ENCODE data around the gene LIN37. TPM values are rescaled to one million over a fixed set of nuclear protein-coding genes. Genes with fewer than 3 reads are reported as not detected.

Gene LIN37
- total and polyA plus RNA-seq, 2 of the 13 experiments (the other 11 are each of a cell fraction or from before 2014, with no cell fraction given): 6.3 to 8.7 TPM

GRCh38 chr19:35757749-35758608 lies 9.6 kb downstream of the LIN37 start, which contains the start of gene PROSER3 (continued):
- no peak for TF ChIP-seq ZNF503 (CRISPR knock-in tag; IDR thresholded peaks at IDR 0.05)
- no peak for TF ChIP-seq KDM1A (CRISPR knock-in tag; IDR thresholded peaks at IDR 0.05)
- no peak for TF ChIP-seq ZNF710 (CRISPR knock-in tag; IDR thresholded peaks at IDR 0.05; ENCODE audit: borderline replicate concordance)
- no peak for TF ChIP-seq CERS6 (CRISPR knock-in tag; IDR thresholded peaks at IDR 0.05)
- no peak; the same call in 1 of the 2 replicates for TF ChIP-seq SMYD3 (CRISPR knock-in tag; IDR thresholded peaks at IDR 0.05)
- TF ChIP-seq CBX2 (IDR thresholded peaks at IDR 0.05; ENCODE audit: low read depth, low read length): no peak
- no peak for TF ChIP-seq CBX2 (CRISPR knock-in tag; IDR thresholded peaks at IDR 0.05; ENCODE audit: low read depth)
- TF ChIP-seq E2F2 (CRISPR knock-in tag; IDR thresholded peaks at IDR 0.05; ENCODE audit: borderline replicate concordance): peak; percentile 89; the same call in 1 of the 2 replicates
- no peak for TF ChIP-seq ZNF432 (CRISPR knock-in tag; IDR thresholded peaks at IDR 0.05; ENCODE audit: borderline replicate concordance)
- no peak for TF ChIP-seq ATF7-NPFF (CRISPR knock-in tag; IDR thresholded peaks at IDR 0.05; ENCODE audit: low read depth)
- no peak for TF ChIP-seq POGK (CRISPR knock-in tag; conservative IDR thresholded peaks at IDR 0.05)
- TF ChIP-seq RARA (CRISPR knock-in tag; IDR thresholded peaks at IDR 0.05): no peak
- 0 out of 2 replicates have a peak, but pooled peaks have one; percentile 37 for TF ChIP-seq ZSCAN9 (CRISPR knock-in tag; IDR thresholded peaks at IDR 0.05; ENCODE audit: borderline replicate concordance)
- no peak for TF ChIP-seq HOXA9 (CRISPR knock-in tag; IDR thresholded peaks at IDR 0.05; ENCODE audit: borderline replicate concordance)
- no peak; the same call in 1 of the 2 replicates for TF ChIP-seq ATF2 (CRISPR knock-in tag; IDR thresholded peaks at IDR 0.05)
- TF ChIP-seq ARID2 (CRISPR knock-in tag; IDR thresholded peaks at IDR 0.05; ENCODE audit: borderline replicate concordance): no peak
- peak; percentile 55 for TF ChIP-seq ZNF605 (CRISPR knock-in tag; IDR thresholded peaks at IDR 0.05)
